H9 (cell line): ENCODE data around the gene ADAMTSL2. TPM values are rescaled to one million over a fixed set of nuclear protein-coding genes. Genes with fewer than 3 reads are reported as not detected.

Experiments used
- DNase-seq: peaks from one replicate; pipeline ENCODE4 v3.0.0-alpha.2; 2017
- H2AFZ ChIP-seq: one replicate; pipeline ENCODE4 v1.6.1; 2013; ENCODE audit warnings: mild to moderate bottlenecking, low read length, control low read depth, moderate library complexity
- H2AK5ac ChIP-seq: 2 replicates; pipeline ENCODE4 v1.6.1; 2013; ENCODE audit warnings: low read length, control low read depth, mixed read lengths; ENCODE audit not compliant: insufficient read length
- H2BK120ac ChIP-seq: one replicate; pipeline ENCODE4 v1.6.1; 2013; ENCODE audit warnings: low read depth, mild to moderate bottlenecking, low read length, control low read depth, inconsistent platforms; ENCODE audit not compliant: poor library complexity, severe bottlenecking
- H2BK12ac ChIP-seq: 2 replicates; pipeline ENCODE4 v1.6.1; 2013; ENCODE audit warnings: low read length, control low read depth, mixed read lengths, low read depth; ENCODE audit not compliant: insufficient read length
- H2BK15ac ChIP-seq: 2 replicates; pipeline ENCODE4 v1.6.1; 2013; ENCODE audit warnings: low read depth, low read length, control low read depth
- H2BK20ac ChIP-seq: one replicate; pipeline ENCODE4 v1.6.1; 2013; ENCODE audit warnings: low read depth, mild to moderate bottlenecking, low read length, control low read depth, inconsistent platforms; ENCODE audit not compliant: poor library complexity, severe bottlenecking
- H2BK5ac ChIP-seq: 2 replicates; pipeline ENCODE4 v1.6.1; 2013; ENCODE audit warnings: low read length, control low read depth, mixed read lengths; ENCODE audit not compliant: insufficient read length
- H3K14ac ChIP-seq: 2 replicates; pipeline ENCODE4 v1.6.1; 2013; ENCODE audit warnings: low read length, control low read depth; ENCODE audit not compliant: insufficient read depth
- H3K18ac ChIP-seq: 2 replicates; pipeline ENCODE4 v1.6.1; 2013; ENCODE audit warnings: low read depth, mild to moderate bottlenecking, mixed read lengths, low read length, control low read depth; ENCODE audit not compliant: insufficient read length
- H3K23ac ChIP-seq: 2 replicates; pipeline ENCODE4 v1.6.1; 2013; ENCODE audit warnings: low read length, control low read depth, mixed read lengths, low read depth; ENCODE audit not compliant: insufficient read length
- H3K23me2 ChIP-seq: 2 replicates; pipeline ENCODE4 v1.6.1; 2013; ENCODE audit warnings: low read depth, mild to moderate bottlenecking, mixed read lengths, low read length, control low read depth; ENCODE audit not compliant: insufficient read length, poor library complexity, severe bottlenecking
- H3K27ac ChIP-seq: 2 replicates; pipeline ENCODE4 v1.5.1; 2013; ENCODE audit warnings: low read length, control low read depth, mixed read lengths, low read depth; ENCODE audit not compliant: insufficient read length
- H3K27me3 ChIP-seq: 2 replicates; pipeline ENCODE4 v1.6.1; 2013; ENCODE audit warnings: low read length, control low read depth, inconsistent platforms; ENCODE audit not compliant: insufficient read depth
- H3K4ac ChIP-seq: 2 replicates; pipeline ENCODE4 v1.6.1; 2013; ENCODE audit warnings: low read depth, mild to moderate bottlenecking, control low read depth, inconsistent platforms, low read length, moderate library complexity
- H3K4me1 ChIP-seq: 2 replicates; pipeline ENCODE4 v1.6.1; 2013; ENCODE audit warnings: low read length, control low read depth, inconsistent platforms; ENCODE audit not compliant: insufficient read depth
- H3K4me2 ChIP-seq: 2 replicates; pipeline ENCODE4 v1.6.1; 2013; ENCODE audit warnings: low read length, control low read depth, mixed read lengths; ENCODE audit not compliant: insufficient read length, insufficient read depth
- H3K56ac ChIP-seq: 2 replicates; pipeline ENCODE4 v1.6.1; 2013; ENCODE audit warnings: low read depth, mild to moderate bottlenecking, mixed read lengths, low read length, control low read depth; ENCODE audit not compliant: insufficient read length
- H3K79me1 ChIP-seq: 2 replicates; pipeline ENCODE4 v1.6.1; 2013; ENCODE audit warnings: low read depth, mild to moderate bottlenecking, moderate library complexity, low read length, control low read depth, inconsistent platforms; ENCODE audit not compliant: insufficient read depth, poor library complexity, severe bottlenecking
- H3K79me2 ChIP-seq: 2 replicates; pipeline ENCODE4 v1.6.1; 2013; ENCODE audit warnings: low read length, control low read depth, inconsistent platforms; ENCODE audit not compliant: insufficient read depth
- H3K9ac ChIP-seq: 2 replicates; pipeline ENCODE4 v1.6.1; 2013; ENCODE audit warnings: low read length, control low read depth, mixed read lengths; ENCODE audit not compliant: insufficient read length; ENCODE audit errors: extremely low read depth
- H3K9me3 ChIP-seq: one replicate; pipeline ENCODE4 v1.6.1; 2013; ENCODE audit warnings: low read depth, low read length, inconsistent platforms; ENCODE audit not compliant: control insufficient read depth
- H3T11ph ChIP-seq: one replicate; pipeline ENCODE4 v1.6.1; 2013; ENCODE audit warnings: mild to moderate bottlenecking, low read length, control low read depth, inconsistent platforms
- H4K20me1 ChIP-seq: one replicate; pipeline ENCODE4 v1.6.1; 2013; ENCODE audit not compliant: control insufficient read depth, insufficient read length, insufficient read depth
- H4K5ac ChIP-seq: 2 replicates; pipeline ENCODE4 v1.6.1; 2013; ENCODE audit warnings: low read depth, mild to moderate bottlenecking, mixed read lengths, low read length, control low read depth; ENCODE audit not compliant: insufficient read length
- H4K8ac ChIP-seq: replicated peaks from 2 replicates; pipeline ENCODE4 v1.6.1; 2013; ENCODE audit warnings: low read length, control low read depth, mixed read lengths, low read depth; ENCODE audit not compliant: insufficient read length
- H4K91ac ChIP-seq: 2 replicates; pipeline ENCODE4 v1.6.1; 2013; ENCODE audit warnings: low read depth, mild to moderate bottlenecking, moderate library complexity, mixed read lengths, low read length, control low read depth; ENCODE audit not compliant: insufficient read length
- H3K27ac Mint-ChIP-seq, 3 experiments: 2 replicates in 2 of 3; 3 replicates in 1 of 3; pipeline ENCODE4 v1.8.0; 2020 to 2021; ENCODE audit warnings: mixed read lengths in 3 of 3, mild to moderate bottlenecking in 1 of 3, moderate library complexity in 1 of 3
- H3K27me3 Mint-ChIP-seq: 2 replicates; pipeline ENCODE4 v1.8.0; 2021; ENCODE audit warnings: low read depth, mild to moderate bottlenecking, moderate library complexity, mixed read lengths
- H3K36me3 Mint-ChIP-seq, 3 experiments: 2 replicates in 2 of 3; 3 replicates in 1 of 3; pipeline ENCODE4 v1.8.0; 2020 to 2021; ENCODE audit warnings: low read depth in 3 of 3, mixed read lengths in 3 of 3; ENCODE audit not compliant: insufficient read depth in 1 of 3
- H3K4me1 Mint-ChIP-seq, 2 experiments: 2 replicates each; pipeline ENCODE4 v1.8.0; 2020; ENCODE audit warnings: mixed read lengths in 2 of 2
- H3K4me3 Mint-ChIP-seq, 2 experiments: 2 replicates in 1 of 2; 3 replicates in 1 of 2; pipeline ENCODE4 v1.8.0; 2020 to 2021; ENCODE audit warnings: mild to moderate bottlenecking in 2 of 2, mixed read lengths in 2 of 2, moderate library complexity in 1 of 2
- H3K9me3 Mint-ChIP-seq, 2 experiments: 2 replicates in 1 of 2; 3 replicates in 1 of 2; pipeline ENCODE4 v1.8.0; 2020; ENCODE audit warnings: mild to moderate bottlenecking in 2 of 2, mixed read lengths in 2 of 2, moderate library complexity in 1 of 2
- CTCF ChIP-seq: fragments of 200-600 bp; sonication (generic); conservative IDR thresholded peaks from 3 replicates; pipeline ENCODE4 v1.8.0; 2021; ENCODE audit warnings: antibody characterized with exemption, mild to moderate bottlenecking
- WGBS: extraction: QIAGEN DNeasy Blood & Tissue Kit; methylation state at CpG from one replicate; pipeline ENCODE4 v1.1.7; 2013; ENCODE audit warnings: missing lambda C conversion rate, low lambda C conversion rate, mixed read lengths; ENCODE audit not compliant: insufficient read length; ENCODE audit errors: extremely low coverage; 5-methylcytosine and 5-hydroxymethylcytosine counted together
- total RNA-seq: library from RNA; stranded (reverse); gene quantifications from 2 replicates; pipeline ENCODE4 v1.2.1, GENCODE V29; 2021

Gene ADAMTSL2
- total RNA-seq, 1 experiment from 2014 or later = 0.61 TPM

- Histone ChIP-seq H3K14ac (no peak overlapping the region), H3K18ac (no peak overlapping the region), H3T11ph (no peak overlapping the region), H4K5ac (no peak overlapping the region), H3K27me3 (no peaks in the 10 kb centered on the region), H3K4me2 (no peak overlapping the region), H2BK20ac (no peak overlapping the region), H3K79me2 (no peaks in the 10 kb centered on the region), H2AK5ac (no peak overlapping the region), H4K8ac (no peak overlapping the region), H3K23me2 (no peaks in the 10 kb centered on the region), H2BK5ac (no peak overlapping the region), H2BK12ac (no peak overlapping the region), H3K9ac (no peak overlapping the region), H4K20me1 (no peaks in the 10 kb centered on the region), H3K4ac (no peak overlapping the region), H2BK15ac (no peak overlapping the region), H2BK120ac (no peak overlapping the region), H3K56ac (no peak overlapping the region), H2AFZ (no peak overlapping the region), H3K27ac (no peak overlapping the region), H4K91ac (no peak overlapping the region), H3K9me3 (no peaks in the 10 kb centered on the region), H3K23ac (no peak overlapping the region), H3K4me1 (peaks cover 2% of the 10 kb centered on the region; the same call in 1 of the 2 replicates), H3K79me1 (no peaks in the 10 kb centered on the region)
- Mint-ChIP-seq H3K36me3 (peaks cover 0 to 3% (median 0%) of the 10 kb centered on the region in 3 experiments; a peak in 2 of 7 replicates), H3K9me3 (no peaks in the 10 kb centered on the region), H3K4me3 (no peak overlapping the region), H3K27me3 (peaks cover 13% of the 10 kb centered on the region), H3K4me1 (peaks cover 24 to 37% of the 10 kb centered on the region in 2 experiments), H3K27ac (no peak overlapping the region)
- TF ChIP-seq CTCF = no peak
- no peak for DNase-seq
- no CpG with 5 or more reads among the region's 32 CpGs for WGBS
Observed at GRCh38 chr9:133561976-133562554, 27.6 kb downstream of the ADAMTSL2 start.
